Thymus (tissue), 11 donors: ENCODE results near the gene SYT14. TPM values are rescaled to one million over a fixed set of nuclear protein-coding genes. Genes with fewer than 3 reads are reported as not detected.
"Not testable (repeated sequence)": the region's sequence is repeated elsewhere in the genome, so short reads cannot be mapped to it uniquely, and the experiment has no call there.

Experiments used
- DNase-seq, 9 donors: peaks; one replicate each; pipeline ENCODE4 v3.0.0-alpha.2; 2013; ENCODE audit warnings: low spot score in 9 of 9, low read depth in 6 of 9, missing footprints in 1 of 9
- H3K27ac ChIP-seq, 2 donors: one replicate each; pipeline ENCODE4 v1.5.1; 2013; ENCODE audit warnings: control low read depth in 1 of 2, low read depth in 1 of 2, low read length in 1 of 2, mild to moderate bottlenecking in 1 of 2, moderate library complexity in 1 of 2
- H3K27me3 ChIP-seq, 2 donors: one replicate each; pipeline ENCODE4 v1.5.1; 2013; ENCODE audit warnings: low read length in 1 of 2; ENCODE audit not compliant: control insufficient read depth in 2 of 2, insufficient read depth in 1 of 2
- H3K36me3 ChIP-seq, 2 donors: one replicate each; pipeline ENCODE4 v1.5.1; 2013; ENCODE audit warnings: low read length in 1 of 2, mild to moderate bottlenecking in 1 of 2, moderate library complexity in 1 of 2; ENCODE audit not compliant: control insufficient read depth in 2 of 2, insufficient read depth in 2 of 2
- H3K4me1 ChIP-seq, 2 donors: one replicate each; pipeline ENCODE4 v1.5.1; 2013; ENCODE audit warnings: low read length in 2 of 2; ENCODE audit not compliant: control insufficient read depth in 2 of 2, insufficient read depth in 2 of 2
- H3K4me3 ChIP-seq, 2 donors: one replicate each; pipeline ENCODE4 v1.5.1; 2013; ENCODE audit warnings: low read length in 2 of 2, control low read depth in 1 of 2, mild to moderate bottlenecking in 1 of 2
- H3K9me3 ChIP-seq, 2 donors: one replicate each; pipeline ENCODE4 v1.5.1; 2013; ENCODE audit warnings: low read length in 1 of 2, mild to moderate bottlenecking in 1 of 2; ENCODE audit not compliant: control insufficient read depth in 2 of 2, insufficient read depth in 1 of 2
- WGBS: extraction: QIAGEN DNeasy Blood & Tissue Kit; methylation state at CpG from one replicate; pipeline ENCODE4 v1.1.7; 2013; 5-methylcytosine and 5-hydroxymethylcytosine counted together
- polyA plus RNA-seq: library from polyadenylated mRNA; stranded (reverse); fragments of 200-250 nt; gene quantifications from one replicate; pipeline ENCODE4 v1.2.3, GENCODE V29; 2013
- total RNA-seq: library from RNA; stranded (reverse); fragments of 120-200 nt; gene quantifications from one replicate; pipeline ENCODE4 v1.2.4, GENCODE V29; 2013
- donor health status: healthy.

The SYT14 gene
- total and polyA plus RNA-seq, 2 donors = 0.05 to 0.16 TPM

DNA sequence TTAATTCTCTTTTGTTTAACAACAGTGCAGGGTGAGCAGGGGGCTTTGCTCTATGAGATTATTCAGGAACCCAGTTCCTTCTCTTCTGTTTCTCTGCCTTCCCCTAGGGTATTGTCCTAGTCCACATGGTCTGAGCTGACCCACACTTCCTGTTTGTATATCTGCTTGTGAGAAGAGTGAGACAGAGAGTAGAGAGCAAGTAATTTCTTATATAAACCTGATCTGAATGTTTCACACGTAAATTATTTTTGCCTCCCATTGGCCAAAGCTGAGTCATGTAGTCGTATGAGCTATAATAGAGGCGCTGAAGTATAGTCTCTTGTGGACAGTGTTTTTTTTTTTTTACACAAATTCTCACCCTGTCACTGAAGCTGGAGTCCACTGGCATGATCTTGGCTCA is 160.3 kb downstream of the SYT14 start:
- Histone ChIP-seq H3K4me1 (no peaks in the 10 kb centered on the region), H3K27me3 (no peaks in the 10 kb centered on the region), H3K4me3 (no peak overlapping the region), H3K9me3 (no peaks in the 10 kb centered on the region), H3K36me3 (no peaks in the 10 kb centered on the region), H3K27ac (no peak overlapping the region)
- 66% methylated on average over 3 of the region's 3 CpGs for WGBS
- DNase-seq = no peak

GRCh38 chr1:210099921-210100320 is 161.9 kb downstream of the SYT14 start:
- WGBS = 95% methylated on average over 1 of the region's 1 CpG
- no peaks in the 10 kb centered on the region for H3K4me1 ChIP-seq
- no peaks in the 10 kb centered on the region for H3K9me3 ChIP-seq
- no peaks in the 10 kb centered on the region for H3K36me3 ChIP-seq
- H3K4me3 ChIP-seq = no peak overlapping the region
- H3K27ac ChIP-seq = no peak overlapping the region
- DNase-seq = no peak
- H3K27me3 ChIP-seq = no peaks in the 10 kb centered on the region

- Histone ChIP-seq H3K9me3 (no peaks in the 10 kb centered on the region), H3K36me3 (no peaks in the 10 kb centered on the region), H3K4me3 (no peak overlapping the region), H3K27ac (no peak overlapping the region), H3K4me1 (no peaks in the 10 kb centered on the region), H3K27me3 (no peaks in the 10 kb centered on the region)
- 98% methylated on average over 2 of the region's 2 CpGs for WGBS
- DNase-seq = no peak
Observed at GRCh38 chr1:210104103-210104502, 166.1 kb downstream of the SYT14 start.

GRCh38 chr1:210112906-210113305 is 174.9 kb downstream of the SYT14 start:
- not testable (repeated sequence) for H3K9me3 ChIP-seq, H3K27ac ChIP-seq, H3K27me3 ChIP-seq, H3K4me3 ChIP-seq, DNase-seq, H3K4me1 ChIP-seq, H3K36me3 ChIP-seq
- 87% methylated on average over 9 of the region's 9 CpGs for WGBS

DNA sequence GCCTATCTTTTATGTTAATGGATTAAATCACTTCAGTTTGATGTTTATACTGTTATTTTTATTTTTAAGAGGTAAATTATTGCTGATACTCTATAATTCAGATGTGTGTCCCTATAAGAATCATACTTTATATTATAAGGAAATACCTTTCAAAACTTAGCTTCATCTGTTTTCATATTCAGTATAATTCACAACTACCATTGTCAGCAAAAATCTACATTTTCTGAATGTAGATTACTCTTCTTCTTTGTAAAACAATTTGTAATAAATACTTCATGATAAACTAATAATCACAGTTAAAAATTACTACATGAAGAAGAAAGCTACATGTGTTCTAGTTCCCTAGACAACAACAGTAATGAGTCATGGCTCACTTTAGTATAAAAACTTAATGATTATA is 179.2 kb downstream of the SYT14 start:
- Histone ChIP-seq H3K27me3 (no peaks in the 10 kb centered on the region), H3K4me1 (no peaks in the 10 kb centered on the region), H3K9me3 (no peaks in the 10 kb centered on the region), H3K4me3 (no peak overlapping the region), H3K36me3 (no peaks in the 10 kb centered on the region), H3K27ac (no peak overlapping the region)
- DNase-seq = no peak

GRCh38 chr1:210117681-210118170 is 179.7 kb downstream of the SYT14 start:
- Histone ChIP-seq H3K36me3 (no peaks in the 10 kb centered on the region), H3K4me1 (no peaks in the 10 kb centered on the region), H3K27me3 (no peaks in the 10 kb centered on the region), H3K27ac (no peak overlapping the region), H3K9me3 (no peaks in the 10 kb centered on the region), H3K4me3 (no peak overlapping the region)
- DNase-seq = no peak

- DNase-seq = no peak
- H3K4me1 ChIP-seq = no peaks in the 10 kb centered on the region
- H3K4me3 ChIP-seq = no peak overlapping the region
- no peaks in the 10 kb centered on the region for H3K36me3 ChIP-seq
- no peak overlapping the region for H3K27ac ChIP-seq
- WGBS = 58% methylated on average over 1 of the region's 1 CpG
- no peaks in the 10 kb centered on the region for H3K27me3 ChIP-seq
- no peaks in the 10 kb centered on the region for H3K9me3 ChIP-seq
Observed at GRCh38 chr1:210123383-210123782, 185.4 kb downstream of the SYT14 start.

GRCh38 chr1:210123924-210124589 is 186.0 kb downstream of the SYT14 start:
- Histone ChIP-seq H3K27ac (no peak overlapping the region), H3K36me3 (no peaks in the 10 kb centered on the region), H3K9me3 (no peaks in the 10 kb centered on the region), H3K27me3 (no peaks in the 10 kb centered on the region), H3K4me3 (no peak overlapping the region), H3K4me1 (no peaks in the 10 kb centered on the region)
- 89% methylated on average over 2 of the region's 2 CpGs for WGBS
- DNase-seq = no peak

DNA sequence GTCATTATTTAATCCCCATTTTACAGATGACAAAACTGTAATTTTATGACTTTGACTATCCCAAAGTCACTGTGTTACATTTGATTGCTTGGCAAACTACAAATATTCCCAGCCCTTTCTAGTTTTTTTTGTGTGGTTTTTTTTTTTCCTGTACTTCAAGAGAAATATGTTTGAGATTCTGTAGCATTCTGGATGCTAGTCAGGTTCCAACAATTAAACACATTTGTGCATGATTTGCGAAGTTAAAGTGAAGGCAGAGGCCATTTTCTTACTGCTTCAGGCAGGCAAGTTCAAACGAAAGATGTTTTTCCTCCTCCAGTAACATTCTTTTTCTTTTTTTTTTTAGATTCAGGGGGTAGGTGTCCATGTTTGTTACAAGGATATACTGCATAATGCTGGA is 186.7 kb downstream of the SYT14 start:
- Histone ChIP-seq H3K4me3 (no peak overlapping the region), H3K4me1 (no peaks in the 10 kb centered on the region), H3K36me3 (no peaks in the 10 kb centered on the region), H3K9me3 (no peaks in the 10 kb centered on the region), H3K27me3 (no peaks in the 10 kb centered on the region), H3K27ac (no peak overlapping the region)
- no peak for DNase-seq
- WGBS = 90% methylated on average over 2 of the region's 2 CpGs
